ENCODE measurements around the gene CHAT.

CHAT gene

GRCh38 chr10:49597426-49598163 lies 16.2 kb upstream of the CHAT start:
- no peak for DNase-seq

- no peak for DNase-seq
These were observed 15.5 kb upstream of the CHAT start for GRCh38 chr10:49598164-49598856.

- no peak for DNase-seq
These were observed 14.9 kb upstream of the CHAT start for GRCh38 chr10:49598986-49599385.

DNA sequence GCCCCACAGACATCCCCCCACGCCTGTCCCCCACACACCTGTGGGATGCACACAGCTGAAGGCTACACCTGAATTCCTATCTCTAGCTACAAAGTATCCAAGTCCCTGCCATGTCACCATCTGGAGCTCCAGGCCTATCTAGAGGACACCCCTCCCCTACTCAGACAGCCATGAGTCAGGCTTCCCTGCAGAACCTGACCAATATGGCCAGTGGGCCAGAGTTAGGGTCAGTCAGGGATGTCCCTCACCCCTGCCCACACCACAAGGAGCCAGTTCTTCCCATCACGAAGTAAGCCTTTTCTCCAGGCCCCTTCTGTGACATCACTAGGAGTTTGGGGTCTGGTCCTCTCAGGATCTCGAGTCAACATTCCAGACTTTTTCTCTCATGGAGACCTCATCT lies 14.3 kb upstream of the CHAT start:
- DNase-seq, result no peak

- no peak for DNase-seq
These were observed 13.8 kb upstream of the CHAT start for GRCh38 chr10:49600046-49600445.

GRCh38 chr10:49600781-49601400 lies 12.9 kb upstream of the CHAT start:
- no peak for DNase-seq

DNA sequence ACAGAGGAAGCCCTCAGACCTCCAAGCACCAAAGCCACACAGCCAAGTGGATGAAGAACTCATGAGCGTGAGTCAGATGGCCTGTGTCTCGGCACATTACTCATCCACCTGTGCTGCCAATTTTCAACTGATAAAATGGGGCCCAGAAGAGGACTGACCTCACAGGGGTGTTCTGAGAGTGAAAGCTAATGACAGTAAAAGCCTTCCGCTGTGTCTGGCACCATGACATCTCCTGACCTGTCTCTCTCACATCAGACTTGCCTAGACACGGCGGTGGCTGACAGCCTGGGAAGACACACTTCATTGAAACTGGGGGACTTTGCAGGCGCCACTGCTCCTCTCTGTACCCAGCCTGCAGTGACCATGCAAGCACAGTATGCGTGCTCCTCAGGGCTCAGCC lies 12.0 kb upstream of the CHAT start:
- DNase-seq, result no peak

GRCh38 chr10:49602380-49603023 lies 11.3 kb upstream of the CHAT start:
- no peak for DNase-seq

DNA sequence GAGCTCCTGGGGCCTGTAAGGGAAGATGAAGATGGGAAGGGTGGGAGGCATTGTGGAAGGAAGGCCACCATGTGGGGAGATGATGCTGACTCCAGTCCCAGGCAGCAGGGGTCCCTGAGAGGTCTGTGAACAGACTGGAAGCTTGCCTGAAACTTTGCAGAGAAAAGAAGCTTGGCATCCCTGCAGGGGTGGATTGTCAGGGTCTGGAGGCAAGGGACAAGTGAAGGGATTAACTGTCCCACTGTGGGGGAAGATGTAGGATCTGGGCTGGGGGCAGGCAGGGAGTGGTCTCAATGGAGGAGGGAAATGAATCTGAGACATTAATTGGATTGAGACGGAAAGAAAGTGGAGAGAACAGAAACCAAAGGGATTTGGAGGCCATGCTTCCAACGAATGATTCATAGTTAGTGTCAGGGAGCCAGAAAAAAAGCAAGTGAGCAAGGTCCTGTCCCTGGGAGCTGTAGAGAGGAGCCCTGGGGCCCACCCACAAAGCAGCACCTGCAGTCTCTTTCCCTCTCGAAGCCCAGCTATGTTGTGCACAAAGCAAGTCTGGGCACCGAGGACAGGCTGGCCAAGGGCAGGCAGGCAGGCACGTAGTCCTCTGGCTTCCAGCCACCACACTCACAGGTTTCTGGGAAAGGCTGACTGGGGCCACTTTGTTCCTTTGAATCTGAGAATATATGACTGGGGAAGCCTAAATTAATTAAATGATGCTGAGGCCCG lies 8.5 kb upstream of the CHAT start:
- DNase-seq, result no peak

DNA sequence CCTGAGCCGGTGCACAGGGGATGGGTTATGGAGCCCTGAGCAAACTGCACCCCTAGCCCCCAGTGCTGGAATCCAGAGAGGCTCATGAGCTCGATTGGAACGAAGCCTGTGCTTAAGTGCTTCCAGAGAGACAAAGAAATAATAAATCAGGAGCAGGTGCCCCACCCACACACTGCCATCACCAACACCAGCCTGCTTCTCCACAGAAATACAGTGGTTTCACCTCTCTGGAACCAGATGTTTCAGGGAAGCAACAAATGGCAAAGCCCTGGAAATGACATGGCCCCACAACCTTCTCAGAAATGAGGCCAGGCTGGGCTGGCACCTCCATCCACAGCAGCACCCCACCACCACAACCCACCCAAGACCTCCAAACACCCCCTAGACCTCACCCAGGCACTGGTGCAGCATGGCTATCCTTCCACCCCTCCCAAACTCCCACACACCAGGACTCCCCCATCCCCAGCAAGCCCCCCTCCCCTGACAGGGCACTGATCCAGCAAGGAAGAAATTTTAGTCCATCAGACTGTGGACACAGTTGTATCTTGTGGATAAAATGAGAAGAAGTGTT lies 7.8 kb upstream of the CHAT start:
- no peak for DNase-seq

GRCh38 chr10:49606981-49607535 lies 6.8 kb upstream of the CHAT start:
- DNase-seq, result no peak

DNA sequence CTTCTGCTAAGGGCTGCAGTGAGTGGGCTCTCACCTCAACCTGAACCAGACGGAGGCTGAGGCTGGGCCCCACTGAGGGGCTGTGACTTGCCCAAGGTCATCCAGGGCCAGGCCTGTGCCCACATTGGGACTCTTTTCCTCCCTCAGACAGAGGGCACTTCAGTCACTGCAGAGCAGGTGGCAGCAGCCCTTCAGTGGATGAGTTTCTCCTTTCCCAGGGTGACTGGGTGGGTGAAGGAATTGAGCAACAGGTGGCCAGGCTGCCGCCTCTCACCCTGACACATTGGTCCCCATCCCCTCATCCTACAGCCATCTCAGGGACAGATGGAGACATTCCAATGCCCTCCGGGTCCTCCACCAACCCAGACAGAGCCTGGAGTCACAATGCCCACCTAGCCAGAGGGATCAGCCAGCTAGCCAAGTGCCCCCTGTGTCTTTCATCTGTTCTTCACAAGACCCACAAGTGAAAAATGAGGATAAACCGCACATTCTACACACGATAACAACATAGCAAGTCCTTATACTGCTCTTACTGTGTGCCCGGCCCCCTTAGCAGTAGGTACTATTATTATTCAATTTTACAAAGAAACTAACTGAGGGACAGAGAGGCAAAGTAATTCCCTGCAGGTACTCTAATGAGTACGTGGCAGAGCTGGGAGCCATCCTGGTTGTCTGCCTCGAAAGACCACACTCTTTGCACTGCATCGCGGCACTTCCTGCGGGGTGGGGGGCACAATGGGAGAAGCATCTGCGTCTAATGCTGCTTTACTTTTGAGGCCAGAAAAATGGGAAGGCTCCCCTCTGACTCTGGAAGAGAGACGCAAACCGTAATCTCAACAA lies 5.5 kb upstream of the CHAT start:
- no peak for DNase-seq

DNA sequence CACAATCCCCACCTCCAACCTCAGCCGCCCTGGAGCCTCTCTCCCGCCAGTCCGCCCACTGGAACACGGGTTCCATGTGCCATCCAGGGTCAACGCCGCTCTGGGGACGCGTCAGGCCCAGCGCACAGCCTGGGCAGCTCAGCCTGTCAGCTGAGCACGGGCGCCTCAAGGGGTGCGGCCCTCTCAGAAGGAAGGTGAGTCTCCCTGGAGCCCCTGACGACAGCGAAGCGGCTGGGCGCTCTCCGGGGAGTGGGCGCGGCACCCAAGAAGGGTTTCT lies 4.9 kb upstream of the CHAT start:
- DNase-seq, result no peak

- no peak for DNase-seq
These were observed 4.3 kb upstream of the CHAT start for GRCh38 chr10:49609283-49610113.

DNA sequence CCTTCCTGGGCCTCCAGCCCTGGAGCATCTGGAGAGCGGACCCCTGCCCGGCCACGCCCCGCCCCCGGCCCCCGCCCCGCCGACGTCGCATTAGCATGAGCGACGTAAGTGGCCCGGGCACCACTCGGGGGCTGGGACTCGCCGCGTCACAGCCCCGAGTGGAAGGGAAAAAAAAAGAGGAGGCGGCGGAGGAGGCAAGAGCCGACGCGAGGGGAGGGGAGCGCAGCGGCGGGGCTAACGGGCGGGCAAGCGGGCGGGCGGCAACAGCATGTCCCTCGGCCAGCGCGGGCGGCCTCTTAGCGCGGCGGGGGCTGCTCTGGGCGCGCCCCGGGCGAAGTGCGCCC lies 3.8 kb upstream of the CHAT start, which contains the start of gene SLC18A3:
Gene SLC18A3, plus strand, starts transcription at position 197 of the 344 bp plus-strand sequence. CDS start 431 bp downstream, outside the sequence.
- DNase-seq, result no peak

DNA sequence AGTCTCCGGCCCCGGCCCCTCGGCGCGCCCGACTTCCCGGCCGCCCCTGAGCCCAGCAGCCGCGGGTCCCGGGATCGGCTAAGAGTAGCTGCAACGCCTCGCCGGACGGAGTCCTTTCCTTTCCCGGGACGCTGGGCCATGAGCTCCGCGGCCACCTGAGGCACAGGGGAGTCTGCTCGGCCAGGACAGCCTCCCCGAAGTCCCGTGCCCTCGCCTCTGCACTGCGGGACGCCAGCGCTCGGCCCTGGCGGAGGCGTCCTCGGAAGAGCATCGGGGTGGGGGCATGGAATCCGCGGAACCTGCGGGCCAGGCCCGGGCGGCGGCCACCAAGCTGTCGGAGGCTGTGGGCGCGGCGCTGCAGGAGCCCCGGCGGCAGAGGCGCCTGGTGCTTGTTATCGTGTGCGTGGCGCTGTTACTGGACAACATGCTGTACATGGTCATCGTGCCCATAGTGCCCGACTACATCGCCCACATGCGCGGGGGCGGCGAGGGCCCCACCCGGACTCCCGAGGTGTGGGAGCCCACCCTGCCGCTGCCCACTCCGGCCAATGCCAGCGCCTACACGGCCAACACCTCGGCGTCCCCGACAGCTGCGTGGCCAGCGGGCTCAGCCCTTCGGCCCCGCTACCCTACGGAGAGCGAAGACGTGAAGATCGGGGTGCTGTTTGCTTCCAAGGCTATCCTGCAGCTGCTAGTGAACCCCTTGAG lies 3.2 kb upstream of the CHAT start:
- DNase-seq, result no peak

GRCh38 chr10:49611166-49611815 lies 2.5 kb upstream of the CHAT start:
- no peak for DNase-seq

- DNase-seq, result no peak
These were observed 1.9 kb upstream of the CHAT start for GRCh38 chr10:49611816-49612512.

Measured in NCI-H187 treated with DMSO at 0.1 percent for 48 hours (cell line).